Stimulated activated CD8-positive, alpha-beta memory T cell treated with anti-CD3 and anti-CD28 coated beads, Interleukin-15, amount 100 ng/mL, for 1 hour (primary cell): ENCODE results near the gene LYPD4.
"Not testable (repeated sequence)": the region's sequence is repeated elsewhere in the genome, so short reads cannot be mapped to it uniquely, and the experiment has no call there.

Source experiments
- DNase-seq: peaks from one replicate; pipeline ENCODE4 v3.0.0-alpha.2; 2020; ENCODE audit warnings: low read depth

LYPD4 gene

GRCh38 chr19:41844601-41845000 lies at the start of gene LYPD4:
TSS of gene LYPD4 (minus strand) at chr19:41844683. CDS start at chr19:41839285, 5,398 bp downstream.
- DNase-seq: no peak

GRCh38 chr19:41893899-41894298 lies 49.4 kb upstream of the LYPD4 start:
- no peak for DNase-seq

- no peak for DNase-seq
These were observed 47.9 kb upstream of the LYPD4 start for GRCh38 chr19:41892173-41892902.

GRCh38 chr19:41890936-41891335 lies 46.5 kb upstream of the LYPD4 start:
- no peak for DNase-seq

- no peak for DNase-seq
These were observed 45.4 kb upstream of the LYPD4 start for GRCh38 chr19:41889896-41890295.

GRCh38 chr19:41888926-41889325 lies 44.4 kb upstream of the LYPD4 start:
- DNase-seq: no peak

- peak; percentile 69 for DNase-seq
These were observed 43.4 kb upstream of the LYPD4 start for GRCh38 chr19:41887711-41888382.

GRCh38 chr19:41886761-41887710 lies 42.6 kb upstream of the LYPD4 start:
- peak; percentile 46 for DNase-seq

- peak; percentile 71 for DNase-seq
These were observed 39.6 kb upstream of the LYPD4 start for GRCh38 chr19:41883821-41884733.

- DNase-seq: no peak
These were observed 39.0 kb upstream of the LYPD4 start for GRCh38 chr19:41883463-41883820.

- no peak for DNase-seq
These were observed 38.3 kb upstream of the LYPD4 start, which contains the start of gene ARHGEF1 for GRCh38 chr19:41882568-41883462. TSS of gene ARHGEF1 (plus strand) at chr19:41883184. CDS start at chr19:41888083, 4,899 bp downstream.

- no peak for DNase-seq
These were observed 35.8 kb upstream of the LYPD4 start for GRCh38 chr19:41880329-41880708.

GRCh38 chr19:41879670-41880328 lies 35.3 kb upstream of the LYPD4 start:
- DNase-seq: no peak

GRCh38 chr19:41879080-41879479 lies 34.6 kb upstream of the LYPD4 start:
- no peak for DNase-seq

- no peak for DNase-seq
These were observed 33.7 kb upstream of the LYPD4 start for GRCh38 chr19:41877916-41878905.

- no peak for DNase-seq
These were observed 32.7 kb upstream of the LYPD4 start, which contains the start of gene CD79A for GRCh38 chr19:41876847-41877832. TSS of gene CD79A (plus strand) at chr19:41877279. CDS start at chr19:41877305, 26 bp downstream.

- not testable (repeated sequence) for DNase-seq
These were observed 31.5 kb upstream of the LYPD4 start for GRCh38 chr19:41875973-41876372.
